H9 (cell line): Measurements from ENCODE around the gene AIMP1. TPM values are rescaled to one million over a fixed set of nuclear protein-coding genes. Genes with fewer than 3 reads are reported as not detected.

ENCODE experiments used
- total RNA-seq: library from RNA; stranded (reverse); gene quantifications from 2 replicates; pipeline ENCODE4 v1.2.1, GENCODE V29; 2021

AIMP1 gene
- total RNA-seq, 1 experiment from 2014 or later: 36.8 TPM

Other genes starting within 250 kb of the AIMP1 start
- gene TBCK, start 341 bp upstream of the AIMP1 start, total RNA-seq: 22.1 and 23.4 TPM in 2 replicates
- not detected in 2 replicates for gene GIMD1, start 52.2 kb downstream of the AIMP1 start, total RNA-seq